GM08714 (cell line): ENCODE results near the gene EZH2.

Source experiments
- H3K4me3 ChIP-seq: fragments of 200-500 bp; sonication (Bioruptor generic); 2 replicates; pipeline ENCODE4 v1.5.1; 2014; ENCODE audit warnings: mild to moderate bottlenecking, low read length, inconsistent platforms
- ZNF274 ChIP-seq: IDR thresholded peaks from 2 replicates; pipeline ENCODE4 v1.6.1; 2012; ENCODE audit warnings: mild to moderate bottlenecking, low read depth, low read length

Gene EZH2

DNA sequence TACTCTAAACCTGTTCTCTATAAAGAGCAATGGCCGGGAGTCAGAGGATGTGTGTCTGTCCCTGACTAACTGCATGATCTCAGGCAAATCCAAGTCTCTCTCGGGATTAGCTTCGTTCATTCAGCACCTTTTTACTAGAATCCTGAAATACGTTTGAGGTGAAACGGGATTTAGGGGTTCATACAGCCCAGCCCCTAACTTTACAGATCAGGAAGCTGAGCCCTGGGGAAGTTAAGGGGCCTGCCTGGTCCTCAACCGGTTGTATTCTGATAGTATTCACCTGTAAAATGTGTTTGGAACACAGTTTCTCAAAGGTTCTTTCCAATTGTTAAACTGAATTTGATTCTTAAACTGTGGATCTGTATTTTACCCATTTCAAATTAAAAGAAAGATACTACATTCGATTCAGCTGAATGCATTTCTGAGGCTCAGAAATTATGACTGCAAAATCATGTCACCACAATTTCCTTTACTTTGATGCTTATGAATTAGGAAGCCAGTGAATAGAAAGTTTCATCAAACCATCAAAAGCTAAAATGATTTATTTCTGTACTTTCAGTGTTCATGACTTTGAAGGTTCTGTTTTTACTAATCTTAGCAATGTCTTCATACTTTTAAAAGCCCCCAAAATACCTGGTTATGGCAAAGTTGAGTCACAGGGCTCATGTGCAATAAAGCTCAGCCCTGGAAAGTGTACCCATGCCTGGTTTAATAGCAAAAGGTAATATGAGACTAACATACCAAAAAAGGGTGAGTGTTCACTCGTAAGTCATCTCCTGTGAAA lies 28.9 kb upstream of the EZH2 start:
- no peak for TF ChIP-seq ZNF274
- no peak overlapping the region; the same call in 1 of the 2 replicates for H3K4me3 ChIP-seq

DNA sequence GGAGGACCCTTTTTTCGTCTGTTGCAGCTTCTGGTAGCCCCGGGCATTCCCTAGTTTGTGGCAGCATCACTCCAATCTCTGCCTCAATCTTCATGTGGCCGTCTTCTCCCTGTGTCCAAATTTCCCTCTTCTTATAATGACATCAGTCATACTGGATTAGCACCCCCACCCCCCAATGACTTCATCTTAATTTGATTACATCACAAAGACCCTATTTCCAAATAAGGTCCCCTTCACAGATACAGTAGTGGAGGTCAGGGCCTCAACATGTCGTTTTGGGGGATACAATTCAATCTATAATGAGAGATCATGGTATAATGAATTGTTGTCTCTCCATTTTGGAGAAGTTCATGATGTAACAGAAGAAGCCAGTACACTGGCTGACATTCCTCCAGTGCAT lies 28.1 kb upstream of the EZH2 start:
- no peak for TF ChIP-seq ZNF274
- H3K4me3 ChIP-seq: no peak overlapping the region

DNA sequence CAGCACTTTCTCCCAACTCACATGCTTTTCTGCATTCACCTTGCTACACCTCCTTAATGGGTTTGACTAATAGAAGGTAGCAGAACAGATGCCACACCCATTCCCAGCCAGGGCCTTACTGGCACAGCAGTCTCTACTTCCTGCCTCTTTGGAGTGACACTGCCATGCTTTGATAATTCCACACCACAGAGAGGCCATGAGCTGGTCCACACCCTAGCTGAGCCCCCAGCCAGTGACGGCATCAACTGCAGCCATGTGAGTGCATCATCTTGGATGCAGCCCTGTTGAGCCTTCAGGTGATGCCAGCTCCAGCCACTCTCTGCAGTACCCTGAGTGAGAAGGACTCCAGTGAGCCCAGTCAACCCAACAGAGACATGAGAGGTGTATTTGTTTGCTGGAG lies 27.5 kb upstream of the EZH2 start:
- no peak overlapping the region for H3K4me3 ChIP-seq
- TF ChIP-seq ZNF274: no peak

DNA sequence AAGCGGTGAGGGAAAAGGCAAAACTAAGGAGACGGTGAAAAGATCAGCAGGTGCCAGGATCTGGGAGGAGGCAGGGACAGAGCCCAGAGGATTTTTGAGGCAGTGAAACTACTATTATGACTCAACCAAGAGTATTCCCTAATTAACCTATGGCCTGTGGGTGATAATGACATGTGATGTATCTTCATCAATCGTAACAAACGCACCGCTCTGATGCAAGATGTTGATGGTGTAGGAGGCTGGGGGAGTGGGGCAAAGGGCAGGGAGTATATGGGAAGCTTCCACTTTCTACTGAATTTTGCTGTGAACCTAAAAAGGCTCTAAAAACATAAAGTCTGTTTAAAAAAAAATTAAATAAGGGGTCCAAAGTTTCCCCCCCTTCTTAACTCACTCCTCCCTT lies 25.5 kb upstream of the EZH2 start:
- no peak for TF ChIP-seq ZNF274
- no peak overlapping the region for H3K4me3 ChIP-seq

DNA sequence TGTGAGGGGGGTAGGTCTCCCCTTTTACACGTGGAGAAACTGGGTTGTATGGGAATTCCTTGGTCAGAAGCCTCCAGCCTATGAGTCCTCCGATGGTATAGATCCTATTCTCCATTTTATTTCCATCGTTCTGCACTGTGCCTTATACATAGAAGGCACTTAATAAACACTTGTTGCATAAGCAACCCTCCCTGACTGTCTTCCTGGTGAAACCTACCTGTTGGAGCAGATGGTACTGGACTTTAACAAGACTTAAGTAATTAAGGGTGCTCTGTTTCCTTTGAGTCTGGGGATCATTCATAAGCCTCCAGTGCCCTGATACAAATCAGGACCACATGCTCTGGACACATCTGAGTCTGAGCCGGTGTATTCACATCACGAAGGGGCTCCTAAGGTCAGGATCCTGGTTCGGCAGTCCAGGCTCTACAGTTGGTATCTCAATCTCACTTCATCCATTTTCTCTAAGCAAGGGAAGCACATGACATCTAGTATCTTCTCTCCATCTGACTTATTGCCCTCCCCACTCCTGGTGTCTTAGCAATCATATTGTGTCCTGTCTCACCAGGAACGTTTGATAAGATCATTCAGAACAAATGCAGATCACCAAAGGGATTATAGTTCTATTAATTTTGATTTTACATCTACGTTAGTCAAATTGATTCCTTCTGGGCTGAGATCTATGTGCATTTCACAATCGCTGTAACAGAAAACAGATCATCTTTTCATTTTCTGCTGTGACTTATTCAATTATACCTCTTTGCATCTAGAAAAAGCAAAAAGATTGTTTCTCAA lies 22.8 kb upstream of the EZH2 start:
- no peak overlapping the region for H3K4me3 ChIP-seq
- TF ChIP-seq ZNF274: no peak

DNA sequence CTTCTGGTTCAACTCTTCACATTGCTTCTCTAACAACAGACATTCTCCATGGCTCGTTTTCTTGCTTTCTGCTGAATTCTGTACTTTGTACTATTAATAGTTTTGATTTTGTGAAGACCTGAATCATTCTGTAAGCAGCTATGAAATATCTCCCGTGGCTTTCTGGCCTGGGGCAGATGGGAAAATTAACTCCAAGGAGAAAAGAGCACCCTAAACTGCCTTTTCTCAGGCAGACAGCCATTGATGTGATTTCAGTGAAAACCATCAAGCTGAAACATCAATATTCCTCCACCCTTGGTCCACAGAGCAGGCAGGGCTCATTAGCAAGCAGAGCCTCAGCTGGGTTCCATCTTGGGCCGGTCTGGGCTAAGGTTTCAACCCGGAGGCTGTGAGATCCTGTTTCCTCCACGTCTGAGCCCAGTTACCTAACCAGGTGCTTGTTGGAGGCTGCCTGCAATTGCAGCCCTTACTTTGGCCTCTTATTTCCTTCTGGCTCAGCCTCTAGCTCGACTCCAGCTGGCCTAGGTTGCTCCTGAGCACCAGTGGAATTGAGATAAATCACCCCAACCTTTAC lies 21.1 kb upstream of the EZH2 start:
- no peak for TF ChIP-seq ZNF274

DNA sequence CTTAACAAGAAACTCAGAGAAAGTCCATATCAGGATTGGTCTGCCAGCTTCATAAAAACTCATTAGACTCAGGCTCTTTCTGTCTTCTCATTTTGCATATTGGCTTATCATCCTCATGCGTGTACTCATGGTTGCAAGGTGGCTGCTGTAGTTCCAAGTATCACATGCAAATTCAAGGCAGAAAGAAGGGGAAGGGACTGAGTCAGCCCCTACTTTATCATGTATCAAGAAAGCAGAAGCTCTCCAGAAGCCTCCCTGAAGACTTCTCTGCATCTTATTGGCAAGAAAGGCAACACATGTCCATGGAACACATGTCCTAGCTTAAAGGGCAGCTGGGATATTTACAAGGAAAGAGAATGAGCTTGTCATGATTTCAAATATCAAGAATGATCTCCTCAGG lies 19.4 kb upstream of the EZH2 start:
- H3K4me3 ChIP-seq: no peak overlapping the region
- TF ChIP-seq ZNF274: no peak

More for the DNA sequence above, 21.1 kb upstream of the EZH2 start:
- H3K4me3 ChIP-seq: no peak overlapping the region

DNA sequence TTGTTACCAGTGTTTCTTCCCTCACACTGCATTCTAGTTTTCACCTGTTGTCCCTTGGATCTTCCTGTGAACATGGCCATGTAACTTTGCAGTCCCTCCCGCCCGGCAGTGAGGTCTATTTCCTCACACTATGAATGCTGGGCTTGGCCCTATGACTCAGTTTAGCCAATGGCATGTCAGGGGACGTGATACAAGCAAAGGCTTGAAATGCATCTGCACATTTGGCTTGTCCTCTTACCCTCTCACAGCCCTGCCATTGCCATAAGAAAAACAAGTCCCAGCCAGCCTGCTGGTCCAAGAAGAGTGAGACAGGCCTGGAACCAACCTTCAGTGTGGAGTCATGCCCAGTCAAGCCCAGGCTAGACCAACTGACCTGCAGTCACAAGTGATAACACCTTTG lies 17.1 kb upstream of the EZH2 start:
- no peak for TF ChIP-seq ZNF274
- no peak overlapping the region for H3K4me3 ChIP-seq

DNA sequence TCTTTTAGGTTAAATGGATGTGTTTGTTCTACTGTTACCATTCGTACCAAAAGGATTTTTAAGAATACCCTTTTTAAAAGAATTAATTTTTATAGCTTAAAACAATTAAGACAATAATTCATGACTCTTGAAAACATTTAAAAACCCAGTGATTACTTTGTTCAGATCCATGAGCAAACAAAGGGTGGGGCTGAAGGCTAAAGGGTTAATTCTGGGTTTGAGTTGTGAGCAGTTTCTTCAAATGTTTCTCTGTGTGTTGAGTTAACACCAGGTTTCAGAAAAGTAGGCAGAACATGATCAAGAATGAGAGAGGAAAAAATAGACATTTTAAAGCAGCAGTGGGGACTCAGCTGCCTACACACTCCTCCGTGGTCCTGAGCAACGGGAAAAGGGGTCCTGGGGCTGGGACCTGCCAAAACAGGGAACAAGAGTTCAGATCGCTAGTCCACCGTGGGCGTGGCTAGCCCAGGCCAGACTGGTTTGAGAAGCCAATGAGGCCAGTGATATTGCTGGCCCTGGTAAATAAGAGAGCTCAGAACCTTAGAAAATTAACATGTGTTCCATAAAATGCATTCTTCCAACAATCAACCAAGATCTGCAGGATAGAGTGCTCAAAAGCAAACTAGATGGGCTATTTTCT lies 14.9 kb upstream of the EZH2 start:
- TF ChIP-seq ZNF274: no peak
- no peak overlapping the region for H3K4me3 ChIP-seq

DNA sequence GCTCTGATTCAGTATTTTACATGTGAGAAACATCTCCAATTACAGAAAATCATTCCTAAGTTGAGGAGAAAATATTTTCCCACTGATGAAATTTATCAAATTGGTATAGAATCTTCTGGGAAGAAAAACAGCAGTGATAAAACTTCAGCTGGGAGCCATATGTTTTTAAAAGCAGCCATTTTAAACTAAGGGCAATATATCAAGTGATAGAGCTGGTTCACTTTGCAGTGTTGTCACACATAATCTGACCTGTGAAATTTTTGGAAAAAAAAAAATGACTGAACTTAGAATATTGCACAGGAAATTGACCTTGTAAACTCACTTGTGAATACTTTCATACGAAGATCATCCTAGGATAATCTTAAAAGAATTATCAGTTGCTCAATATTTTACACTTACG lies 10.5 kb upstream of the EZH2 start:
- no peak overlapping the region for H3K4me3 ChIP-seq
- TF ChIP-seq ZNF274: no peak

DNA sequence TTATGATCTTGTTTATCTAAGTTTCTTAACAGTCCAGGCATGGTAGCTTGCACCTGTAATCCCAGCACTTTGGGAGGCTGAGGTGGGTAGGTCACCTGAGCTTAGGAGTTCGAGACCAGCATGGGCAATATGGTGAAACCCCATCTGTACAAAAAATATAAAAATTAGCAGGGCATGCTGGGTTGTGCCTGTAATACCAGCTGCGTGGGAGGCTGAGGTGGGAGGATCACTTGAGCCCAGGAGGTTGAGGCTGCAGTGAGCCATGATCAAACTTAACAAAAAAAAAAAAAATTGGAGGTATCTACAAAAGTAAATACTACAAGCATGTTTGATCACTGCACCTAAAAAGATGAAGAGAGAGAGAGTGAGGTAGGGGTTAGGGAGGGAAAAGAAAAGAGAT lies 9.0 kb upstream of the EZH2 start:
- no peak overlapping the region for H3K4me3 ChIP-seq
- TF ChIP-seq ZNF274: no peak

DNA sequence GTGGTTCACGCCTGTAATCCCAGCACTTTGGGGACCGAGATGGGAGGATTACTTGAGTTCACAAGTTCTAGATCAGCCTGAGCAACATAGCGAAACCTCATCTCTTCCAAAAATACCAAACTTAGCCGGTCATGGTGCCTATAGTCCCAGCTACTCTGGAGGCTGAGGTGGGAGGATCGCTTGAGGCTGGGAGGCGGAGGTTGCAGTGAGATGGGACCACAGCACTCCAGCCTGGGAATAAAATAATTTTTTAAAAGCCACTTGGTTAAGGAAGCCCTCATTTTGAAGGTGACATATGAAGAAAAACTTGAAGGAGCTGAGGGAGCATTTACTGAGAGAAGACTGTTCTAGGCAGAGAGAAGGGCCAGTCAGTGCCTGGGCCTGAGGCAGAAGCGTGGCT lies 4.2 kb upstream of the EZH2 start:
- H3K4me3 ChIP-seq: no peak overlapping the region
- no peak for TF ChIP-seq ZNF274

DNA sequence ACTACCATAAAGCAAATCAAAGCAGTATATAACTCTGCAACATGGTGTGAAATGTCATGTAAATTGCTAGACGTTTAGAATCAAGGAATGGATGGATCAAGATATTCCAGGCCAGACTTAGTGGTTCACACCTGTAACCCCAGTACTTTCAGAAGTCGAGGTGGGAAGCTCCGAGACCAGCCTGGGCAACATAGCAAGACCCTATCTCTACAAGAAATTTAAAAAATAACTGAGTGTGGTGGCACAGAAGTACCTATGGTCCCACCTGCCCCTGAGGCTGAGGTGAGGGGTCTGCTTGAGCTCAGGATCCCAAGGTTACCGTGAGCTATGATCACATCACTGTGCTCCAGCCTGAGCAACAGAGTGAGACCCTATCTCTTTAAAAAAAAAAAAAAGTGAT lies 2.8 kb upstream of the EZH2 start:
- no peak for TF ChIP-seq ZNF274
- no peak overlapping the region for H3K4me3 ChIP-seq

DNA sequence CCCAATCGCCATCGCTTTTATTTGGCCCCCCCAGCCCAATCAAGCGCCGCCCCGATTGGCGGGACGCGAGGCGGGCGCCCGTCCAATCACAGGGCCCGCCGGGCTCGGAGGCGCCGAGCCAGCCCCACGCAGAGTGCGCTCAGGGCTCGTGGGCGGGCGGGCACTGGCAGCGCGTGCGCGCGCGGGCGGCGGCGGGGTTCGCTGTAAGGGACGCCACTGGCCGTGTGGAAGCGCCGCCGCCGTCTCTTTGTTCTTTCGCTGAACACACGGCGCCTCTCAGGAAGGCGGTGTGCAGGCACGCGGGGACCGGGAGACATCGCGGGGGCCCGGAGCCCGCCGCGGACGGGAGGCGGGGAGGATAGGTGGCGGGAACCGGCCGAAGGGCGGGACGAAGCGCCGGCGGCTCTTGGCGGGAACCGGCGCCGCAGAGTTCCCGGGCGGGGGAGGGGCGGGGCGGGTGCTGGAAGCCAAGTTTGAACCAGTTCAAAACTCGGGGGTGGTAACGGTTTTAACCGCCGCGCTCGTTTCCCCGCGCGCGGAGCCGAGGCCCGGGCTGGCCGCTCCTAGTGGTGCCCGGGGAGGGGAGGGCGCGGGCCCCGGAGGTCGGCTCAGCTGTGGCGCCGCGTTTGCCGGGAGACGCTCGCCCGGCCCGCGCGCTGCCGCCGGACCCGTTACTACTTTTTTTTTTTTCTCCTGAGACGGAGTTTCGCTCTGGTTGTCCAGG lies 370 bp upstream of the EZH2 start:
- TF ChIP-seq ZNF274: no peak
- H3K4me3 ChIP-seq: peak overlapping the region; percentile 99
